Pancreas (tissue), 10 donors: Measurements from ENCODE around the gene TP63. TPM values are rescaled to one million over a fixed set of nuclear protein-coding genes. Genes with fewer than 3 reads are reported as not detected.

ENCODE experiments used
- ATAC-seq, 4 donors: fragments of 200-7000 bp; cut with Tn5 transposase; one replicate each; pipeline versions ENCODE4 v1.8.0 to v1.9.1; 2020; ENCODE audit warnings: mild to moderate bottlenecking in 4 of 4, moderate library complexity in 4 of 4
- DNase-seq, 6 donors: peaks; one replicate each; pipeline ENCODE4 v3.0.0-alpha.2; 2020
- FAIRE-seq: peaks from 2 replicates; lab custom pipeline; 2012; peaks lifted over from hg19 to GRCh38; lab: Jason Lieb, UNC
- H3K27ac ChIP-seq, 4 donors: fragments of 200-600 bp; sonication (generic); 1 replicate in 3 of 4; 2 replicates in 1 of 4; pipeline versions ENCODE4 v1.5.0 to v1.8.0; 2020
- H3K27me3 ChIP-seq, 4 donors: fragments of 200-600 bp; one replicate each; pipeline ENCODE4 v1.8.0; 2021
- H3K36me3 ChIP-seq, 3 donors: fragments of 200-600 bp; sonication (generic) in 1 of 3; one replicate each; pipeline versions ENCODE4 v1.5.0 to v1.8.0; 2020 to 2021
- H3K4me1 ChIP-seq, 3 donors: fragments of 200-600 bp; one replicate each; pipeline ENCODE4 v1.8.0; 2021
- H3K4me3 ChIP-seq, 4 donors: fragments of 200-600 bp; sonication (generic) in 2 of 4; one replicate each; pipeline versions ENCODE4 v1.5.0 to v1.8.0; 2020 to 2021
- H3K9me3 ChIP-seq, 4 donors: fragments of 200-600 bp; one replicate each; pipeline ENCODE4 v1.8.0; 2021
- CTCF ChIP-seq, 4 donors: fragments of 200-600 bp; sonication (generic) in 3 of 4; IDR thresholded peaks; one replicate each; pipeline versions ENCODE4 v1.5.0 to v1.8.0; 2021; ENCODE audit warnings: antibody characterized with exemption in 4 of 4
- WGBS, 2 donors: extraction: QIAGEN DNeasy Blood & Tissue Kit; methylation state at CpG; one replicate each; pipeline ENCODE4 v1.1.7; 2013; 5-methylcytosine and 5-hydroxymethylcytosine counted together
- intact Hi-C, 3 donors: fragments of 100-400 bp; cut with DNase I; formaldehyde crosslinking; loops; one replicate each; pipeline versions ENCODE4 v1.11.1 to v1.14.2; 2022
- polyA plus RNA-seq, 2 donors: library from polyadenylated mRNA; stranded (reverse); fragments of 200-250 nt; gene quantifications; one replicate each; pipeline ENCODE4 v1.2.3, GENCODE V29; 2013
- total RNA-seq, 6 donors: library from RNA; stranded (reverse); fragmentation: NEBNext Ultra II Directional in 4 of 6; extraction: Animal tissue kit (Norgen Biotek cat#: 25700) in 4 of 6; gene quantifications; one replicate each; pipeline versions ENCODE4 v1.2.1 to v1.2.4, GENCODE V29; 2021 to 2023
- donor health status: healthy with polysubstance abuse.
- donor health status: DM: no; HTN: no; CAD: no; lungs with moderate emphysema.
- donor health status: DM: no; HTN: no; CAD: no.
- donor health status: control.
- donor health status: control.
- donor health status: Bipolar disorder and iron deficiency.
- donor health status: DM: yes; HTN: yes; CAD: no.
- donor health status: DM: no; HTN: no; CAD: no.
- donor health status: DM: no; HTN: no; CAD: no.
- donor health status: DM: yes; HTN: yes; CAD: no.

The TP63 gene
- total and polyA plus RNA-seq, 8 donors, result 0.02 to 0.47 (median 0.06) TPM; not detected in 3

- FAIRE-seq, result no peak
Measured at GRCh38 chr3:189849262-189849661, 218.1 kb downstream of the TP63 start.

GRCh38 chr3:189851682-189852081, 220.5 kb downstream of the TP63 start:
- no peak for TF ChIP-seq CTCF (IDR thresholded peaks at IDR 0.05)
- FAIRE-seq (no peak), ATAC-seq (no peak), DNase-seq (no peak)
- no peak overlapping the region for H3K4me3 ChIP-seq
- no peaks in the 10 kb centered on the region for H3K36me3 ChIP-seq
- intact Hi-C loops, result no loop called here
- WGBS, 2 donors, result 30 to 39% methylated on average over 4 of the region's 4 CpGs
- H3K27ac ChIP-seq, result no peak overlapping the region
- no peaks in the 10 kb centered on the region for H3K4me1 ChIP-seq
- no peaks in the 10 kb centered on the region for H3K27me3 ChIP-seq
- H3K9me3 ChIP-seq, result no peaks in the 10 kb centered on the region

More at GRCh38 chr3:189849262-189849661, 218.1 kb downstream of the TP63 start:
- intact Hi-C loops, result no loop called here
- H3K4me3 ChIP-seq, result no peak overlapping the region
- ATAC-seq (no peak), DNase-seq (no peak)
- no peaks in the 10 kb centered on the region for H3K4me1 ChIP-seq
- no peaks in the 10 kb centered on the region for H3K27me3 ChIP-seq
- H3K27ac ChIP-seq, result no peak overlapping the region
- H3K9me3 ChIP-seq, result no peaks in the 10 kb centered on the region
- 75 to 86% methylated on average over 2 of the region's 2 CpGs for WGBS, 2 donors
- TF ChIP-seq CTCF (IDR thresholded peaks at IDR 0.05), result no peak
- no peaks in the 10 kb centered on the region for H3K36me3 ChIP-seq

- FAIRE-seq (no peak), ATAC-seq (no peak), DNase-seq (no peak)
- no peaks in the 10 kb centered on the region for H3K27me3 ChIP-seq
- no peak for TF ChIP-seq CTCF (IDR thresholded peaks at IDR 0.05)
- H3K9me3 ChIP-seq, result no peaks in the 10 kb centered on the region
- intact Hi-C loops, result no loop called here
- H3K36me3 ChIP-seq, result no peaks in the 10 kb centered on the region
- no peak overlapping the region for H3K4me3 ChIP-seq
- no peaks in the 10 kb centered on the region for H3K4me1 ChIP-seq
- no peak overlapping the region for H3K27ac ChIP-seq
- WGBS, 2 donors, result 87 to 96% methylated on average over 3 of the region's 3 CpGs
Measured at GRCh38 chr3:189853906-189854305, 222.7 kb downstream of the TP63 start.

GRCh38 chr3:189860296-189860695, 229.1 kb downstream of the TP63 start:
- FAIRE-seq, result no peak

More at GRCh38 chr3:189860296-189860695, 229.1 kb downstream of the TP63 start:
- no peak overlapping the region for H3K27ac ChIP-seq
- H3K4me1 ChIP-seq, result no peaks in the 10 kb centered on the region
- WGBS, 2 donors, result 67 to 92% methylated on average over 4 of the region's 4 CpGs
- no peak for DNase-seq
- H3K4me3 ChIP-seq, result no peak overlapping the region
- H3K9me3 ChIP-seq, result no peaks in the 10 kb centered on the region
- H3K27me3 ChIP-seq, result no peaks in the 10 kb centered on the region
- intact Hi-C loops, result no loop called here
- TF ChIP-seq CTCF (IDR thresholded peaks at IDR 0.05), result no peak
- H3K36me3 ChIP-seq, result no peaks in the 10 kb centered on the region
- ATAC-seq, result no peak
